GM19351 (cell line): ENCODE data around the gene ADAM19.

ENCODE experiments used
- ATAC-seq: cut with Tn5 transposase; IDR thresholded peaks from one replicate; pipeline ENCODE4 v1.9.1; 2021; ENCODE audit warnings: mild to moderate bottlenecking, moderate library complexity; ENCODE audit not compliant: unreplicated experiment

ADAM19 gene

DNA sequence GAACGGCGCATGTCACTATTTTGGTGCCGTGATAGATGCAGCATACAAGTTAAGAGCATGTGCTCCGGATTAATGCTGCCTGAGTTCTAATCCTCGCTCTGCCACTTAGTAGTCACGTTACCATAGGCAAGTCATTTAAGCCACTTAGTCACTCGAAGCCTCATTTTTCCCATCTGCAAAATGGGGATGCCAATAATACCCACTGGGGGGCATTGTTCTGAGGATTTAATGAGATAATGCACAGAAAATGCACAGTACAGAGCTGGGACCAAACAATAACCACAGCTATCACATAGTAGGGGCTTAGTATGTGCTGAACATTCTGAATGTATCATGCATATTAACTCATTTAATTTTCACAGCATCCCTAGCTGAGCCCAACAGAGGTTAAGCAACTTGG is 106.5 kb downstream of the ADAM19 start:
- ATAC-seq: no peak

DNA sequence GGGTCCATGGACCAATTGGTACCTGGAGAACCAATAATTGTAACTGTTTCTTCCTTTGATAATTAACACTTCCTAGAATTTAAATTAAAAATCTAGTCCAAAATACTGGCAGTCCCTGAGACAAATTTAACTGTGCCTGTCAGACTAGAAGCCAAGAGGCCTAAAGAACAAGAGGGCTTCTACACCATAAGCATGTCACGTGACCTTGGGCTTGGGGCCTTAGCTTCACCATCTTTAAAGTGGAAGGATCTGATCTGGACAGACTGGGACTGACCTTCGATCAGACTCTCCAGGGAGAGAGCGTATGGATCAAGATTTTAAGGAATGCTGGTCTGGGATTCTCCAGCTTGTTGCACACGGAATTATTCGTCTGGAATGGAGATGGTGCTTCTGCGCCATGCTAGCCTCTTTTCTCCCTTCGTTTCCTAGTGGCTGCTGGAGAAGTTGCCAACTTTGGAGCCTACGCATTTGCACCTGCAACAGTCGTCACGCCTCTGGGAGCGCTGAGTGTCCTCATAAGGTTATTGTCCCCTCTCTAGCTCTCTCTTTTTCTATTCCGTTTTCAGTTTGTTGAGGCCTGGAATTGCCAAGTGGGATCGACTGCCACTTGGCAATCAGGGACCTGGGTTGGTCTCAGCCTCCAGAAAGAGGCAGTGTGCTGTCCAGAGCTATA is 107.1 kb downstream of the ADAM19 start:
- no peak for ATAC-seq

DNA sequence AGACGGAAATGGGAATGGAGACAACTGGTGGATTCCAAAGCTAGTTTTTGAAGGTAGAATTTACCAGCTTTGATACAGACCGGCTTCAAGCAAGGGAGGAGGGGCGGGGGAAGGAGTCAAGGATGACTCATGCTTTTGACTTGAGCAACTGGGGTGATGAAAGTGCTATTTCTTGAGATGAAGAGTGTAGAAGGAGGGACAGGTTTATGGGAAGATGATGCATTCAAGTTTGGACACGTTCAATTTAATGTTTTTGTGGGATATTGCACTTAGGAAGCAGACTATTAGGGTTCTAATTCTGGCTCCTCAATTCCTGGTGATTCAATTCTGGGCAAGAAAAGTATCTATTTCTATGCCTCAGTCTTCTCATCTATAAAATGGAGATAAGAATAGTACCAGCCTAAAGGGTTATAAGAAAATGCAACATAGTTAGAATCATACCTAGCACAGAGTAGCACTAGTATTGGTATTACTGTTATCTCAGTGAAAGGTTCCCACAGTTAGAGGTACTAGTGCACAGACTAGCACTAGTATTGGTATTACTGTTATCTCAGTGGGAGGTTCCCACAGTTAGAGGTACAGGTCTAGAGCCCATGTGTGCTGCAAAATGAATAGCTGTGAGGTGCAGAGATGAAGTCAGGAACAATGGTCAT is 110.9 kb downstream of the ADAM19 start:
- peak; percentile 94 for ATAC-seq

DNA sequence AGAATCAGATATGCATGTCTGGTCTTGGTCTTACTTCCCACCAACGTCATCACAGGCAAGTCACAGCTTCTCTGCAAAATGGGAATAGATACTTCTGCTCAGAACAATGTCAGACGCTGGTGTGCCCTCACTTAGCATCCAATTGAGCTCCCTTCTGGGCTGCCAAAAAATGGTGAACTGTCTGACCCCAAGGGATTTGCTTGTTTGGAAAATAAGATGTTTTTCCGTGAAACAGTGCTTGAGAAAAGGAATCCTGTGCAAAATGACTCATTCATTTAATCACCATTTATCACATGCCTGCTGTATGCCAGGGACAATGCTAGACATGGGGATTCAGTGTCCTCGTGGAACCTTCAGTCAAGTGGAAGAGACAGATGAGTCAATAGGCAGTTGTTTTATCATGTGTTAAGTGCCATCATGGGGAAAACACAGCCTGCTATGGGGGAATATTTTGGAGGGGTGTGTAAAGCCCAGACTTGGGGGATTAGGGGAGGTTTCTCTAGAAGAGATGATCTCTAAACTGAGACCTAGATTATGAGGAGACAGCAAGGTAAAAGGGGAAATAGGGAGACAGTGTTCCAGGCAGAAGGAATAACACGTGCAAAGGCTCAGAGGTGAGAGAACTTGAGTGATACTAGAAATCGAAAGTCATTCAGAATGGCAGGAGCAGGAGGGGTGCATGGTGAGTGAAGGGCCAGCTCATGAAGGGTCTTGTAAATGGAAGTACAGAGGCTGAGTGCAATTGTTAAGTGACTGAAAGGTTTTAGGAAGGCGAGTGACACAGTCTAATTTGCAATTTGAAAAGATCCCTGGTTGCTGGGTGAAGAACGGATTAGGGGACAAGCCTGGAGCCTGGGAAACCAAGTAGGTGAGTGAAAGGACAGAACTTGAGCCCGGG is 111.7 kb downstream of the ADAM19 start:
- ATAC-seq: no peak

DNA sequence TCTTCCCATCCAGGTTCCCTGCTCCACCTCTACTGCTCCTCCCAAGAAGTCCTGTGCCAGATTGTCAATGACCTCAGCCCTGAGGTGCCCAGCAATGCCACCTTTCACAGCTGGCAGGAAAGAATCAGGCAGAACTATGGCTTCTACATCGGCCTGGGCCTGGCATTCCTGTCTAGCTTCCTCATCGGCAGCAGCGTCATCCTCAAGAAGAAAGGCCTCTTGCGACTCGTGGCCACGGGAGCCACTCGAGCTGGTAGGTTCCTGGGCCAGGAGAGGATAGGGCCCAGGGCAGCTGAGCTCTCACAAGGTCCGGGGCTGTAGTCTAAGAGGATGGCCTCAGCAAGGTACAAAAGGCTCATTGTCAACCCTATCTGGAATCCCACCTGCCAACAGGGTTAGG is 112.5 kb downstream of the ADAM19 start:
- no peak for ATAC-seq

DNA sequence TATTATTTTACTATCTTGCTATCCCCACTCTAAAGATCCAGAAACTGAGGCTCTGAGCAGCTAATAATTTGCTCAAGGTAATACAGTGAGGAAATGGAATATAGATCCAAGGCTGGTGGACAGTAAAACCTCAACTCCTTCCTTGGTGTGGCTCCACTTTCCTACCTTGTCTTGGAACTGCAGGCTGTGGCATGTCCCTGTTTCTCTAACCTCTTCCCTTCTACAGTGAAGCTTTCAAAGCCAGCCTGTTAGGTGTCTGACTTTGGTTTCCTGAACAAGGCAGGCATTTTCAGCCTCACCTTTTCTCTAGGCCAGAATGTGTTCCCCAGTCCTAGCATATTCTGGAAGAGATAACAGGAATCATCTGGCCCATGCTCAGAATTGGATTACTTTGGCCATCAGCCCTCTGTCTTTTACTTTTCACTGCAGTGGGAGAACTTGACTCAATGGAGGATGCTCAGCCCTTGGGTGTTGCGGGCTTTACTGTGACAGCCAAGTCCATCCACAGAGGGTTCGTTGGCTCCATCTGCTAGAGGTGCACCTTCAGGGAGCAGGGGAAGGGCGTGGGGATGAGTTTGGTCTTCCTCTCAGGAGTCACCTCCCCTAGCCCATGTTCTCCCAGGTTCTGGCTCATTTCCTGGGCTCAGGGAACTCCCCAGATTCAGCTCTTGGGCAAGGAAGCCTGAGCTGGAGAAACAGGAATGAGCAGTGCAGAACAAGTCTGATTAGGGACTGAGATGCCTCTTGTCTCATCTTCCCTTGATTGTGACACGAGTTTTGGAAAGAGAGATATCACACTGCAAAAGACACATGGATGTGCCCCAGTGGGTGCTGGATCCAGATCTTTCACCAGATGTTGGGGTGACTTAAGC is 114.4 kb downstream of the ADAM19 start:
- no peak for ATAC-seq

DNA sequence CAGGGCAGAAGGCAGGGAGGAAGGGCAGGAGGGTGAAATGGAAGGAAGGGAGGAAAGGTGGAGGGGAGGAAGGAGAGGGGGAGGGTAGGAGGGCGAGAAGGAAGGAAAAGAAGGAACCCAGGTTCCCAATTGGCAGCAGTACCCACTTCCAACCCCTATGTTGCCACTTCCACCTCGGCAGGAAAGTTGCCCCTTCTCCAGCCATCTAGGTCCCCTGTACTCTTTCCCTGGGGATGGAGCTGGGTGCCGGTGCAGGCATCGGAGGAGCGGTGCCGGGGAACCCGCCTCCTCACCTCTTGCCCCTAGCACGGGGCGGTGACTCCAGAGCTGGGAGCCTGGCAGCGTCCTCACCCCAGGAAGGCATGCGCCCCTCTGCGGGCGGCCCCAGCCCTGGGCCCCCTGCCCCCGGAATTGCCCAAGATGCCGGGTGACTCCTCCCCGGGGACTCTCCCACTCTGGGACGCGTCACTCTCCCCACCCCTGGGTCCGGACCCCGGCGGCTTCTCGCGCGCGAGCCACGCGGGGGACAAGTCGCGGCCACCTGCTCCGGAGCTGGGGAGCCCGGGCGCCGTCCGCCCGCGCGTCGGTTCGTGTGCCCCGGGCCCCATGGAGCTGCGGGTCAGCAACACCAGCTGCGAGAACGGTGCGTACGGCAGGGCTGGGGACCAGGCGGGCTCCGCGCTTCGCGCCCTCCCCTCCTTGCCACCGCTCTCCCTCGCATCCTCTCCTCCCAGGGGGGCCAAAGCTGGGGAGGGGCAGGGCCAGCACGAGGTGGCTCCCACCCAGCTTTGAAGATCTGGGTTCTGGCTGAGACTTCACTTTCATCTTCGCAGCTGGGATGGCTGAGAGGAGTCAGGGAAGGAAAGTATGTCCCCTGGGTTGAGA is 115.6 kb downstream of the ADAM19 start, which contains the start of gene NIPAL4:
NIPAL4 (plus strand) TSS at position 499 of the 885 bp plus-strand sequence; CDS start at position 607, 108 bp downstream.
- no peak for ATAC-seq

DNA sequence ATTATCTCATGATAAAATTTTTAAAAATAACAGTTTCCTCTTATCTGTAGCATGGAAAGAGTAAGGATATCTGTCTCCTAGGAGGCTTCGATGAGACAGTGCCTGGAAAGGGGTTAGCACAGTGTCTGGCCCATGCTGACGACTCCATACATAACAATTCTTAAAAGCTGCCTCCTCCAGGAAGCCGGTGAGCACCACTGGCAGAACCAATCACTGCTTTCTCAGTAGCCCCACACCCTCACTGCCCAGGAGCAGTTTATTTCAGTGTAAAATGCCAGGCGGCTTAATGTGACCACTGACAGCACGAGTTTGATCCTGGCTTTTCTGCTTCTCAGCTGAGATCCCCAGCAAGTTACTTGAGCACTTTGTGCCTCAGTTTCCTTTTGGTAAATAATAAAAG is 116.7 kb downstream of the ADAM19 start:
- ATAC-seq: no peak

DNA sequence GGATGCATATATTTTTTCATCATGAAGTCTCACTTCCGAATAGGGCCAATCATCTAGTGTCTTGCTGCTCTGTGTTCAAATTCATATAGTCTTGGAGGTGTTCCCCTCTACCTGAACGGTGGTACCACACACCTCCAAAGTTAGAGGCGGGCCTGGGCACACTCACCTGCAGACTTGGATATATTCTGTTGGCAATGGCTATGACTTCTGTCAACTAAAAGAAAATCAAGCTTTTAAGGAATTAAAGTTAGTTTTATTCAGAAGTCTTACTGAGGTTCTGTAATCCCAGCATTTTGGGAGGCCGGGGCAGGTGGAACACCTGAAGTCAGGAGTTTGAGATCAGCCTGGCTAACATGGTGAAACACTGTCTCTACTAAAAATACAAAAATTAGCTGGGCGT is 118.2 kb downstream of the ADAM19 start:
- ATAC-seq: no peak

DNA sequence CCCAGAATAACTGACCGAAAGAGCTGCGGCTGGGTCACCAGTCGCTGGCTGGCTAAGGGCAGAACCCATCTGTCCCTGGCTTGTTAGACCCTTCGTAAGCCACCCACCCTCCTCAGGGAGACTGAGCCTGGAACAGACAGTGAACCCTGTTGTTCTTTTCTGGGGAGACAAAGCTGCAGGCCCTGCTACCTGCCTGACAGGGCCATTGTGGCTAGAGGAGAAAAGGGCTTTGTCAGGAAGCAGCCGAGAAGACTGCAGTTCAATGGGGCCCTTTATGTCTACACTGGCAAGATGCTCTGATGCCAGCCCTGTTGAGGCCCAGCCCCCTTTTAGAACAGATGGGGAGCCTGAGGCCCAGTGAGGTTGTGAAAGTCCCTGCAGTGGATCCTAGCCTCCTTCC is 119.3 kb downstream of the ADAM19 start:
- no peak for ATAC-seq

DNA sequence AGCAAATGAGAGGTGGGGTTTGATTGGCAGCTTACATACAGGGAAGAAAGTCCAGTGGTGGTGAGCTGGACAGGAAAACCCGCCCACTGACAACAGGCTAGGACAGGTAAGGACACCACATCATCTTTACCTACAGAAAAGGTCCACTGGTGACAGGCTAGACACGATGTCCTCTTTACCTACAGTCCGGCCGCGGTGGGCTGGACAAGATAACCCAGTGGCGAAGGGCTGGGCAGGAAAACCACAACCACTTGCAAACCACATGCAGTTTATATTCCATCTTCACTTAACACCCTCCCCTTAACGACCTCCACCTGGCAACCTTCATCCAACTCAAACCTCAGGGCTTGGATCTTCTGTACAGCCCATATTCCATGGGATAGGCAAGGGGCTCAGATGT is 120.5 kb downstream of the ADAM19 start:
- ATAC-seq: no peak

DNA sequence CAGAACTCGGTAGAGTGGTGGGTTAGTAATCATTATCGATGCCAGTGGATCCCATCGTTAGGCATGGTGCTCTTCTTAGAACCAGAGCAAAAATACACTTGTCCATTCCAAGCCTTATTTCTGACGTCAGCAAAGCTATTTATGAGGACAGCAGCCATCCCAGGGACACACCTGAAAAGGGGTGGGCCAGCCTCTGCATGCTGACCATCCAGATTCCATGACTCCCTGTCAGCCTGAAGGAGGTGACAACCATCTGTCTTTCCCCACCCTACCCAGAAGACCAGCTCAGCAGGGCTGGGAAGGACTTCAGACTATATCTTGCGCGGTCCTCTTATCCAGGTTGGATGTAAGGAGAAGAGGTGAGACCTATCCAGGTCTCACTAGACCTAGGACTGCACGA is 121.3 kb downstream of the ADAM19 start:
- ATAC-seq: no peak

DNA sequence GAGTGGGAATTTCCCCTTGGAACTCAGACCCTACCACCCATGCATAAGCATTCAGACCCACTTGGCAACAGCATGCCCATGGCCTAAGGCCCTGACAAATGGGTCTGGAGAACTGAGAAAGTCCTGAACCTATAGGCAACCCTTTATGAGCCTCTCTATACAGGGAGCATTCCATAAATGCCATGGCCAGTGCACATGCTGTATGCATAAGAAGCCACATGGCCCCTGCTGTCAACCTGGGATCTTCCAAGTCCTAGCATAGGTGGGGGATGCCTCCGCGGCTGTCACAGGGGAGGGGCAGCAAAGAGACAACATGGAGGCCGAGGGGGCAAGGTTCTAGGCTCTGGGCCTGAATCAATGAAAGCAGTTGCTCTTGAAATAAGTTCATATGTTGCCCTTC is 123.8 kb downstream of the ADAM19 start:
- ATAC-seq: no peak

DNA sequence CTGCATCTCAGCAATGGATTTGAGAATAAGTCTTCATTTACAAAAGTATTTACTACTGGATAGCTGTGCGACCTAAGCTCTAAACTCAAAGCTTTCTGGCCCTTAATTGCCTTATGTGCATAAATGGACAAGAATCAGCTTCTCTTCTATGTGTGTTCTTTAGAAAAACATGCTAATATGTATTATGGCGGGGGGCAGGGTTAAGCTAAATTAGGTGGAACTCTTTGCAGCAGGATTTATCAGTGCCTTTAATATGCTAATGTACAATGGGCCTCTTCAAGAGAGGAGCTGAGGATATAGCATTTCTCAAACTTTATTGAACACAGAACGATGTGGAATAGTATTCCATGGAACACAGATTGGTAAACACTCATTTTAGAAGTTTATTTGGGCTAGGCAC is 125.6 kb downstream of the ADAM19 start:
- no peak for ATAC-seq

DNA sequence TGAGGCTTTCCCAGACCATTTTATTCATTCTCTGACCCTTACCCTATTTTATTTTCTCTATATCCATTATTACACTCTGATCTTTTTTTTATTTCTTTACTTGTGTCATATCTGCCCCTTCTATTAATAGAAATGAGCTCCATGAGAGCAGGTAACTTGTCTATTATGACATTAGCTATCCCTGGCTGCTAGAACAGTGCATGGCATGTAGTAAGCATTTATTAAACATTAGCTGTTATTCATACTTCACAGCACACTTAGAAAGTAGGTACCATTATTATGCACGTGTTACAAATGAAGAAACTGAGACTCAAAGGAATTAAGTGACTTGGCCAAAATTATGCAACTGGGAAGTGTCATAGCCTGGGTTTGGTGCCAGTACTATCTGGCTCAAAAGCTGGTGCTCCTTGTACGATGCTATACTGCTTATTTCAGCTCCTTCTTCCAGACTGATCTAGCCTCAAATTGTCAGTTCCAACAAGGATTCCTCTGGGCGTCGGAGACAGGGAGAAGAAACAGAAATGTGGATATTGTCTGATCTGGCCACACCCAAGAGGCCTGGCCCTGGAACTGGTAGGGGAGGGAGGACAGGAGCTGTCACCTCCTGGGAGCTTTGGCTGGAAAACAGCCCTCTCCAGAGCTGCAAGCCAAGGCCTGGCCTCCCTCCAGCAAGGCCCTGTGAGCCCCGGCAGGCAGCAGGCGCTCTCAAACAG is 126.4 kb downstream of the ADAM19 start:
- ATAC-seq: no peak

DNA sequence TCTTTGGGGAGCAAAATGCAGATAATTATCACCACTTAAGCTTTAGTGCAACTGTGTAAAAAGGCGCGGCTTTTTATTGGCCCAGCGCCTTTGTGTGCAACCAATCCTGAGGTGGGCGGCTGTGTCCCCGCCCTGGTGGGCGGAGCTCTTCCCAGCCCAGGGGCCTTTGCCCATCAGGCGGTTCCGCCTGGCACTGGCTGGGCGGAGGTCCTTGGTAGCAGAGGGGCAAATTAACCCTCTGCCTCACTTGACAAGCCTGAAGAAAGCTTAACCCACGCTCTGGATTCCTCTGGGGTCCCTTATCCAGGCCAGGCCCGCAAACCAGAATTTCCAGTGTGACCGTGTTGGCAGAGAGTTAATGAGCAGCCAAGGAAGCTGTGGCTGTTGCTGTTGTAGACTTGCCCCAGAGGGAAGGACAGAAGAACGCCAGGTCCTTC is 128.4 kb downstream of the ADAM19 start:
- no peak for ATAC-seq

DNA sequence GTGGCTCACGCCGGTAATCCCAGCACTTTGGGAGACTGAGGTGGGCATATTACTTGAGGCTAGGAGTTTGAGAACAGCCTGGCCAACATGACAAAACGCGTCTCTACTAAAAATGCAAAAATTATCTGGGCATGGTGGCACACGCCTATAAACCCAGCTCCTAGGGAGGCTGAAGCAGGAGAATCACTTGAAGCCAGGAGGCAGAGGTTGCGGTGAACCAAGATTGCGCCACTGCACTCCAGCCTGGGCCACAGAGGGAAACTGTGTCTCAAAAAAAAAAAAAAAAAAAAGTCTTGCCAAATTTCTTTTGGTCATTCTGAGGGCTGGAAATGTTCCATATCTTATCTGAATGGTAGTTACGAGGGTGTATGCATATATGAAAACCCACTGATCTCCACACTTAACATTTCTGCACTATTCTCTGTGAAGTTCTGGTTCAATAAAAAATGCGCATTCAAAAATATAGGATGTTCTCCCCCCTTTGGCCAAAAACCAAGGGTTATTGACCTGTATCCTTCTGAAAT is 129.1 kb downstream of the ADAM19 start:
- ATAC-seq: no peak

DNA sequence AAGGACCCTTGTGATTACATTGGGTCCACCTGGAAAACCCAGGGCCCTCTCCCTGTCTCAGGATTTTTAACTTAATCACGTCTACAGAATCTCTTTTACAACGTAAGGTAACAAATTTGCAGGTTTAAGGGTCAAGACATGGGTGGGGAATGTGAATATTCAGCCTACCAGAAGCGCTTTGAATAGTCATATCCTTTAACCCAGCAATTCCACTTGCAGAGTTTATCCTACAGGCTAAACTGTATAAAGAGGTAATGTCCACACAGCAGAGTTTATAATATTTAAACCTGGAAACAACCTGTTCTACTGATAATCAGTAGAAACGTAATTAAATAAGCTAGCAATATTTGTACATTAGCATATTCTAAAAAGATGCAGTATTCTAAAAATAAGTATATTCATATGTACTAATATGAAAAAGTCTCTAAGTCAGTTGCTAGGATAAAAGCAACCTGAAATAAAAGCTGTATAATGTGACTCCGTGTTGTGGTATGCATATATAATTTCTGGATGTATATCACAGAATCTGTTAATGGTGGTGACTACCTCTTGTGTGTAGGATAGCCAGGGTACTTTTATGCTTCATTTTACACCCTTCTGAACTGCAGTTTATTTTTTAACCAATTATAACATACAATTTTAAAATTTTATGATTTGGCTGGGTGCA is 129.7 kb downstream of the ADAM19 start:
- no peak for ATAC-seq
